Measurements from ENCODE around the gene NIPAL3.

- no peak for TF ChIP-seq POLR2A (IDR thresholded peaks at IDR 0.05; ENCODE audit: low read depth)
- TF ChIP-seq POLR2AphosphoS5 (IDR thresholded peaks at IDR 0.05): no peak
- TF ChIP-seq EP300 (IDR thresholded peaks at IDR 0.05): no peak
Observed at GRCh38 chr1:24411963-24412362, 3.6 kb upstream of the NIPAL3 start.

Data from esophagus muscularis mucosa (tissue), 3 donors.